ENCODE results near the gene BCL11B.

The BCL11B gene

GRCh38 chr14:99224948-99225347, 47.0 kb downstream of the BCL11B start:
- ATAC-seq: no peak
- TF ChIP-seq, protein P1, sequence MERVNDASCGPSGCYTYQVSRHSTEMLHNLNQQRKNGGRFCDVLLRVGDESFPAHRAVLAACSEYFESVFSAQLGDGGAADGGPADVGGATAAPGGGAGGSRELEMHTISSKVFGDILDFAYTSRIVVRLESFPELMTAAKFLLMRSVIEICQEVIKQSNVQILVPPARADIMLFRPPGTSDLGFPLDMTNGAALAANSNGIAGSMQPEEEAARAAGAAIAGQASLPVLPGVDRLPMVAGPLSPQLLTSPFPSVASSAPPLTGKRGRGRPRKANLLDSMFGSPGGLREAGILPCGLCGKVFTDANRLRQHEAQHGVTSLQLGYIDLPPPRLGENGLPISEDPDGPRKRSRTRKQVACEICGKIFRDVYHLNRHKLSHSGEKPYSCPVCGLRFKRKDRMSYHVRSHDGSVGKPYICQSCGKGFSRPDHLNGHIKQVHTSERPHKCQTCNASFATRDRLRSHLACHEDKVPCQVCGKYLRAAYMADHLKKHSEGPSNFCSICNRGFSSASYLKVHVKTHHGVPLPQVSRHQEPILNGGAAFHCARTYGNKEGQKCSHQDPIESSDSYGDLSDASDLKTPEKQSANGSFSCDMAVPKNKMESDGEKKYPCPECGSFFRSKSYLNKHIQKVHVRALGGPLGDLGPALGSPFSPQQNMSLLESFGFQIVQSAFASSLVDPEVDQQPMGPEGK (CRISPR knock-in tag; IDR thresholded peaks at IDR 0.05; ENCODE audit: borderline replicate concordance): no peak
- TF ChIP-seq CSDC2 (CRISPR knock-in tag; IDR thresholded peaks at IDR 0.05) (no peak), ZNF70 (CRISPR knock-in tag; IDR thresholded peaks at IDR 0.05) (no peak), CREB5 (CRISPR knock-in tag; IDR thresholded peaks at IDR 0.05; ENCODE audit: low read depth) (no peak), POU6F1 (CRISPR knock-in tag; IDR thresholded peaks at IDR 0.05; ENCODE audit: borderline replicate concordance, low read depth) (no peak), ZNF565 (CRISPR knock-in tag; conservative IDR thresholded peaks at IDR 0.05; ENCODE audit: low read depth) (no peak), RARB (CRISPR knock-in tag; IDR thresholded peaks at IDR 0.05) (no peak), PPARA (CRISPR knock-in tag; IDR thresholded peaks at IDR 0.05; ENCODE audit: borderline replicate concordance) (no peak), ISL1 (CRISPR knock-in tag; IDR thresholded peaks at IDR 0.05) (no peak), ZFP30 (CRISPR knock-in tag; IDR thresholded peaks at IDR 0.05) (no peak), TSHZ2 (CRISPR knock-in tag; IDR thresholded peaks at IDR 0.05) (no peak), ZFP3 (CRISPR knock-in tag; IDR thresholded peaks at IDR 0.05) (no peak), TCF4 (CRISPR knock-in tag; IDR thresholded peaks at IDR 0.05; ENCODE audit: borderline replicate concordance) (no peak), GLIS3 (CRISPR knock-in tag; IDR thresholded peaks at IDR 0.05) (no peak), ZC3H10 (CRISPR knock-in tag; IDR thresholded peaks at IDR 0.05) (no peak), ARNTL (CRISPR knock-in tag; IDR thresholded peaks at IDR 0.05; ENCODE audit: borderline replicate concordance, low read depth) (no peak), CSRNP3 (CRISPR knock-in tag; IDR thresholded peaks at IDR 0.05) (no peak), ESRRG (CRISPR knock-in tag; IDR thresholded peaks at IDR 0.05) (no peak)

DNA sequence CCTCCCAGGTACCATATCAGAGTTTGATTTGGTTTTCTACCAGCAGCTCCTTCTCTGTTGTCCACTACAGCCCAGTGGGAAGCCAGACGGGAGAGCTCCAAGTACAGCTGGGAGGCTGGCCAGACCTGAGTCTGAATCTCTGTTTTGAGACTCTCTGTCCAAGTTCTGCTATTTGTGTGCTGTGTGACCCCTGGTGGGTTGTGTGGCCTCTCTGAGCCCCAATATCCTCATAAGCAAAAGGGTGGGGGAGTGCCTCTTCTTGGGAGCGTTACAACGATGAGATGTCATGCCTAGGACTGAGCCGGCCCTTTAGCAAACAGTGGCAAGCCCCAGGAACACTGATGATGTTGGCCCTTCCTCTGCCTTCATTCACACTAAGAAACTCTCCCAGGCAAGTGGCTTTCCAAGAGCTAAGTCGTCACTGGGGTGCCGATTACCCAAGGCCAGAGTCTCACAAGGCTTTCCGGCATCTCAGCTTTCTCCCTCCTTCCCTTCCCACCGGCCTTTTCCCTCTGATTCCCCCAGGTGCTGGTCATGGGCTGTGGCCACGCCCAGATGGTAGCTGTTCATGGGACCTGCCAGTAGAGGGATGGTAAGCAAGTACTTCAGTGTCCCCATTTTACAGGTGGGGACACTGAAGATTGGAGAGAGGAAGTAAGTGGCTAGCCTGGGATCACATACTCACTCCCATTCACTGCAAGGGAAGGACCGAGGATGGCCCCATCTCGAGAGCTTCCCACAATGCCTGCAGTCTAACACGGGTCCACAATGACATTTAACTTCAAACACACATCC, 47.7 kb downstream of the BCL11B start:
- TF ChIP-seq BACH2 (CRISPR knock-in tag; IDR thresholded peaks at IDR 0.05; ENCODE audit: borderline replicate concordance): no peak
- no peak for TF ChIP-seq PPARA (CRISPR knock-in tag; IDR thresholded peaks at IDR 0.05; ENCODE audit: borderline replicate concordance)
- TF ChIP-seq OSR1 (CRISPR knock-in tag; IDR thresholded peaks at IDR 0.05): no peak
- no peak for TF ChIP-seq CSDC2 (CRISPR knock-in tag; IDR thresholded peaks at IDR 0.05)
- TF ChIP-seq ZNF8 (CRISPR knock-in tag; IDR thresholded peaks at IDR 0.05): no peak
- TF ChIP-seq TSHZ2 (CRISPR knock-in tag; IDR thresholded peaks at IDR 0.05): no peak
- no peak for TF ChIP-seq ISL1 (CRISPR knock-in tag; IDR thresholded peaks at IDR 0.05)
- no peak for TF ChIP-seq GLIS3 (CRISPR knock-in tag; IDR thresholded peaks at IDR 0.05)
- TF ChIP-seq CSRNP3 (CRISPR knock-in tag; IDR thresholded peaks at IDR 0.05): no peak
- no peak for TF ChIP-seq POU6F1 (CRISPR knock-in tag; IDR thresholded peaks at IDR 0.05; ENCODE audit: borderline replicate concordance, low read depth)
- no peak for TF ChIP-seq ZFP3 (CRISPR knock-in tag; IDR thresholded peaks at IDR 0.05)
- TF ChIP-seq ZFP30 (CRISPR knock-in tag; IDR thresholded peaks at IDR 0.05): no peak
- TF ChIP-seq CREB5 (CRISPR knock-in tag; IDR thresholded peaks at IDR 0.05; ENCODE audit: low read depth): no peak
- no peak for ATAC-seq
